Ishikawa (cell line): ENCODE measurements around the gene GEMIN4.

ENCODE experiments used
- CEBPB ChIP-seq: IDR thresholded peaks from 2 replicates; pipeline ENCODE4 v1.6.1; 2012
- CREB1 ChIP-seq: IDR thresholded peaks from 2 replicates; pipeline ENCODE4 v1.6.1; 2012; ENCODE audit warnings: low read depth
- EGR1 ChIP-seq: IDR thresholded peaks from 2 replicates; pipeline ENCODE4 v1.6.1; 2012
- EP300 ChIP-seq: IDR thresholded peaks from 2 replicates; pipeline ENCODE4 v1.6.1; 2012; ENCODE audit warnings: borderline replicate concordance
- FOXM1 ChIP-seq: IDR thresholded peaks from 2 replicates; pipeline ENCODE4 v1.6.1; 2012; ENCODE audit warnings: low read depth, borderline replicate concordance
- NFIC ChIP-seq: IDR thresholded peaks from 2 replicates; pipeline ENCODE4 v1.6.1; 2012
- RAD21 ChIP-seq: IDR thresholded peaks from 2 replicates; pipeline ENCODE4 v1.6.1; 2012; ENCODE audit warnings: low read depth
- TAF1 ChIP-seq: IDR thresholded peaks from 2 replicates; pipeline ENCODE4 v1.6.1; 2012; ENCODE audit warnings: low read depth, mild to moderate bottlenecking
- TCF12 ChIP-seq: IDR thresholded peaks from 2 replicates; pipeline ENCODE4 v1.6.1; 2012; ENCODE audit warnings: low read depth
- TEAD4 ChIP-seq: IDR thresholded peaks from 2 replicates; pipeline ENCODE4 v1.6.1; 2012
- YY1 ChIP-seq: IDR thresholded peaks from 2 replicates; pipeline ENCODE4 v1.6.1; 2012; ENCODE audit warnings: low read depth
- ZBTB7A ChIP-seq: IDR thresholded peaks from 2 replicates; pipeline ENCODE4 v1.6.1; 2012; ENCODE audit warnings: low read depth
- TF ChIP-seq, protein P1 (sequence below): IDR thresholded peaks from 2 replicates; pipeline ENCODE4 v1.6.1; 2012; ENCODE audit warnings: low read depth, mild to moderate bottlenecking
- TF ChIP-seq, protein P2 (sequence below): IDR thresholded peaks from 2 replicates; pipeline ENCODE4 v1.6.1; 2012
- TF ChIP-seq, protein P3 (sequence below): IDR thresholded peaks from 2 replicates; pipeline ENCODE4 v1.6.1; 2012

The GEMIN4 gene

DNA sequence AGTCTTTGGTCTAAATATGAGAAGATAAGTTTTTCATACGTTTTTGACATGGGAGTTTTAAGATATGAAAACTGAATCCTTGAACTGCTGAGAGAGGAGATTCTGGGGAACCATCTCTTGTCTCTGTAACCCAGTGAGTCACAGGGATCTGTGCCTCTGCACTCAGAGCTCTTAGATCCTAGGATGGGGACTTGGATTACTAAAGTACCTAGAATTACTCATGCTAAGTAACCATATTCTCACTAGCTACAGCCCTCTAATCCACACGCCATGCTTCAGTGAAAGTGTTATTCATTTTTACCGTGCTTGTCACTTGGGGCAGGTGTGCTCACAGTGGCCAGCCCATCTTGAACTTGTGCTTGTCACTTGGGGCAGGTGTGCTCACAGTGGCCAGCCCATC lies 32.1 kb upstream of the GEMIN4 start:
- TF ChIP-seq, protein P1, sequence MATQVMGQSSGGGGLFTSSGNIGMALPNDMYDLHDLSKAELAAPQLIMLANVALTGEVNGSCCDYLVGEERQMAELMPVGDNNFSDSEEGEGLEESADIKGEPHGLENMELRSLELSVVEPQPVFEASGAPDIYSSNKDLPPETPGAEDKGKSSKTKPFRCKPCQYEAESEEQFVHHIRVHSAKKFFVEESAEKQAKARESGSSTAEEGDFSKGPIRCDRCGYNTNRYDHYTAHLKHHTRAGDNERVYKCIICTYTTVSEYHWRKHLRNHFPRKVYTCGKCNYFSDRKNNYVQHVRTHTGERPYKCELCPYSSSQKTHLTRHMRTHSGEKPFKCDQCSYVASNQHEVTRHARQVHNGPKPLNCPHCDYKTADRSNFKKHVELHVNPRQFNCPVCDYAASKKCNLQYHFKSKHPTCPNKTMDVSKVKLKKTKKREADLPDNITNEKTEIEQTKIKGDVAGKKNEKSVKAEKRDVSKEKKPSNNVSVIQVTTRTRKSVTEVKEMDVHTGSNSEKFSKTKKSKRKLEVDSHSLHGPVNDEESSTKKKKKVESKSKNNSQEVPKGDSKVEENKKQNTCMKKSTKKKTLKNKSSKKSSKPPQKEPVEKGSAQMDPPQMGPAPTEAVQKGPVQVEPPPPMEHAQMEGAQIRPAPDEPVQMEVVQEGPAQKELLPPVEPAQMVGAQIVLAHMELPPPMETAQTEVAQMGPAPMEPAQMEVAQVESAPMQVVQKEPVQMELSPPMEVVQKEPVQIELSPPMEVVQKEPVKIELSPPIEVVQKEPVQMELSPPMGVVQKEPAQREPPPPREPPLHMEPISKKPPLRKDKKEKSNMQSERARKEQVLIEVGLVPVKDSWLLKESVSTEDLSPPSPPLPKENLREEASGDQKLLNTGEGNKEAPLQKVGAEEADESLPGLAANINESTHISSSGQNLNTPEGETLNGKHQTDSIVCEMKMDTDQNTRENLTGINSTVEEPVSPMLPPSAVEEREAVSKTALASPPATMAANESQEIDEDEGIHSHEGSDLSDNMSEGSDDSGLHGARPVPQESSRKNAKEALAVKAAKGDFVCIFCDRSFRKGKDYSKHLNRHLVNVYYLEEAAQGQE, result no peak
- TF ChIP-seq TAF1 (no peak), CREB1 (no peak), YY1 (no peak)

DNA sequence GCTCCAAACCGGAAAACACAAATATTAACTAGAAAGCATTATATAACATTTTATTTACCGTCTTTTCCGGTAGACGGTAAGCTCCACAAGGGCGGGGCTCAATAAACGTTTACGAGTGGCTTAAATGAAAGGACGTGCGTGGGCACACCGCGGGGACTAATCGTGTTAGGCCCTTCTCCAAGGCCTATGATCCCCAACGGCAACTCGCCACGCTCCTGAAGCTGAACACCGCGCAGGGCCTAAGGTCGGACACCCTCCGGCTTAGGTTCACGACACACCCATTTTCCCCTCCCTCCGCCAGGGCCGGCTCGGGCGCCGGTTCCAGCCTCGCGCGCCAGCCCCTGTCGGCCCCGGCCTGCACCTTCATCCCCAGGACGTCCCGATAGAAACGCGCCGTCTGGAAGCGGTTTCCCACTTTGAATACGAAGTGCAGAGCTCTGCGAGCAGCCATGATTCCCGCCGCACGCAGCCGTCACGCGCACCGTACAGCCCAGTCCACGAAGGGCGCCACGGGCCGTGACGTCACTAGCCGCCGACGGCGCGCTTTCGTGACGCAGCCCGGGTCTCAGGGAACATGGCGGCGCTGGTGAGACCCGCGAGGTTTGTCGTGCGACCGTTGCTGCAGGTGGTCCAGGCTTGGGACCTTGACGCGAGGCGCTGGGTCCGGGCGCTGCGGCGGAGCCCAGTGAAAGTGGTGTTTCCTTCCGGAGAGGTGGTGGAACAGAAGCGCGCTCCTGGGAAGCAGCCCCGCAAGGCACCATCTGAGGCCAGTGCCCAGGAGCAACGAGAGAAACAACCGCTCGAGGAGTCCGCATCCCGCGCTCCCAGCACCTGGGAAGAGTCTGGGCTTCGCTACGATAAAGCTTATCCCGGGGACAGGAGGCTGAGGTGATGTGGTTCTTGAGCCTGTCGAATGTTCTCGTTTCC lies 30.0 kb upstream of the GEMIN4 start, which contains the start of the genes GLOD4 and MRM3:
Gene GLOD4, minus strand, starts transcription at position 476 of the 927 bp plus-strand sequence. Its CDS starts 25 bp downstream, at position 451.
Gene MRM3, plus strand, starts transcription at position 549 of the 927 bp plus-strand sequence. Its CDS starts 26 bp downstream, at position 575.
- TF ChIP-seq CEBPB, result 0 out of 2 replicates have a peak, but pooled peaks have one; percentile 2
- peak; percentile 50; the same call in 1 of the 2 replicates for TF ChIP-seq TEAD4
- TF ChIP-seq, protein P2, sequence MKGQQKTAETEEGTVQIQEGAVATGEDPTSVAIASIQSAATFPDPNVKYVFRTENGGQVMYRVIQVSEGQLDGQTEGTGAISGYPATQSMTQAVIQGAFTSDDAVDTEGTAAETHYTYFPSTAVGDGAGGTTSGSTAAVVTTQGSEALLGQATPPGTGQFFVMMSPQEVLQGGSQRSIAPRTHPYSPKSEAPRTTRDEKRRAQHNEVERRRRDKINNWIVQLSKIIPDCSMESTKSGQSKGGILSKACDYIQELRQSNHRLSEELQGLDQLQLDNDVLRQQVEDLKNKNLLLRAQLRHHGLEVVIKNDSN, result peak; percentile 85
- peak; percentile 99 for TF ChIP-seq YY1
- no peak; the same call in 1 of the 2 replicates for TF ChIP-seq FOXM1
- peak; percentile 100 for TF ChIP-seq CREB1
- TF ChIP-seq ZBTB7A, result no peak
- TF ChIP-seq EGR1, result peak; percentile 57; the same call in 1 of the 2 replicates
- TF ChIP-seq, protein P3, sequence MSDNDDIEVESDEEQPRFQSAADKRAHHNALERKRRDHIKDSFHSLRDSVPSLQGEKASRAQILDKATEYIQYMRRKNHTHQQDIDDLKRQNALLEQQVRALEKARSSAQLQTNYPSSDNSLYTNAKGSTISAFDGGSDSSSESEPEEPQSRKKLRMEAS, result peak; percentile 96
- TF ChIP-seq RAD21, result no peak; the same call in 1 of the 2 replicates
- TF ChIP-seq TCF12, result peak; percentile 79
- no peak; the same call in 1 of the 2 replicates for TF ChIP-seq EP300
- no peak; the same call in 1 of the 2 replicates for TF ChIP-seq NFIC
- peak; percentile 96 for TF ChIP-seq TAF1
- TF ChIP-seq, protein P1, result no peak

DNA sequence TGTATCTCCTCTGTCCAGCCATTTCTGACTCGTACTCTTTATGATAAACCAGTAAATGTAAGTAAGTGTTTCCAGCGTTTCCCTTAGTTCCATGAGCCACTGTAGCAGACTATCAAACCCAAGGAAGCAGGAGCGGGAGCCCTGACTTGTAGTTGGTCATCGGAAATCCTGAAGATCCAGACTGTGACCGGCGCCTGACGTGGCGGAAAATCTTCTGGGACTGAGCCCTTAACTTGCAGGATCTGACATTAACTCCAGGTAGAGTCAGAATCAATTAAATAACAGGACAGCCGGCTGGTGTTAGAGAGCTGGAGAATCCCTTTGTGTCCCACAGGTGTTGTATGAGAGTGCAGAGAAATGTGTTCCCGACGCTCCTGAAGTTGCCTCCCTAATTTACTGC lies 26.0 kb upstream of the GEMIN4 start:
- TF ChIP-seq, protein P2, result no peak
- no peak for TF ChIP-seq RAD21
- no peak for TF ChIP-seq TCF12
- TF ChIP-seq FOXM1, result no peak
- no peak for TF ChIP-seq TAF1
- no peak for TF ChIP-seq CREB1
- TF ChIP-seq YY1, result no peak
- TF ChIP-seq, protein P1, result no peak
- TF ChIP-seq ZBTB7A, result no peak

DNA sequence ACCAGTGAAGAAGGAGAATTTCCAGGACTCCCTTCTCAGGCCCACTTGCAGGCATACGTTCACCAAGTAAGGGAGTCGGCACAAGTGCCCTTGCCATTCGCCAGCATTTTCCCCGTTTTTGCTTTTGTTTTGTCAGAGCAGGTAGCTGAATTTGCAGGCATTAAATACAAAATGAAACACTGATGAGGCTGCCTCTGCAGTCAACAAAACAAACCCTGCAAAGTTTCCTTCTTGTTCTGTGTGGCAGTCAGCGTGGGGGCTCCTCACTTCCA lies 22.2 kb upstream of the GEMIN4 start:
- TF ChIP-seq TCF12, result no peak
- TF ChIP-seq TEAD4, result no peak
- TF ChIP-seq, protein P2, result no peak
